GM21717 (cell line): ENCODE data around the gene SPRY2.

Experiments
- ATAC-seq: cut with Tn5 transposase; IDR thresholded peaks from one replicate; pipeline ENCODE4 v1.9.1; 2021; ENCODE audit warnings: mild to moderate bottlenecking, moderate library complexity; ENCODE audit not compliant: unreplicated experiment

Gene SPRY2

GRCh38 chr13:80314711-80315653 is 25.9 kb downstream of the SPRY2 start:
- ATAC-seq, result no peak

DNA sequence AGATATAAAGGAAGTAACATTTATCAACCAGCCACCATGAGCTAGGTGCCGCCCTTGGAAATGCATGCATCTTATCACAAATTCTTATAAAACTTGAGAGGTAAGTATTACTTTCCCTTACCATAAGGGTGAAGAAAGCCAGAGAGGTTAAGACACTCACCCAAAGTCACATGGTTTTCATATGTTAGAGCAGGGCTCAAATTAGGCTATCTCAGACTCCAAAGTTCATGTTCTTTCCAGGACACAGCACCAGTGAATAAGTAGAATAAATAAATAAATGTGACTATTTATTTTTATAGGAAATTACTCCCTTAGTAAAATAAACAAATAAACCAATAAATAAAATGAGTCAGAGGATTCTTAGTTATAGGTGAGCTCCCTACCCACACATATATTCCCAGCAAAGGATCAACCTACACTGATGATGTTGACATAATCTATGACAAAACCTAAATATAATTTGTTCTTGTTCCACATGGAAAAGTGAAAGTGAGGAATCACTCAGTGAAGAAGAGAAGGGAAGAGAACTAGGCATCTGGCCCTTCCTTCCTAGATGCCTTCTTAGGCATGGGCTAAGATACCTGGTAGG is 27.2 kb downstream of the SPRY2 start:
- no peak for ATAC-seq

GRCh38 chr13:80312967-80313366 is 28.0 kb downstream of the SPRY2 start:
- ATAC-seq, result no peak

DNA sequence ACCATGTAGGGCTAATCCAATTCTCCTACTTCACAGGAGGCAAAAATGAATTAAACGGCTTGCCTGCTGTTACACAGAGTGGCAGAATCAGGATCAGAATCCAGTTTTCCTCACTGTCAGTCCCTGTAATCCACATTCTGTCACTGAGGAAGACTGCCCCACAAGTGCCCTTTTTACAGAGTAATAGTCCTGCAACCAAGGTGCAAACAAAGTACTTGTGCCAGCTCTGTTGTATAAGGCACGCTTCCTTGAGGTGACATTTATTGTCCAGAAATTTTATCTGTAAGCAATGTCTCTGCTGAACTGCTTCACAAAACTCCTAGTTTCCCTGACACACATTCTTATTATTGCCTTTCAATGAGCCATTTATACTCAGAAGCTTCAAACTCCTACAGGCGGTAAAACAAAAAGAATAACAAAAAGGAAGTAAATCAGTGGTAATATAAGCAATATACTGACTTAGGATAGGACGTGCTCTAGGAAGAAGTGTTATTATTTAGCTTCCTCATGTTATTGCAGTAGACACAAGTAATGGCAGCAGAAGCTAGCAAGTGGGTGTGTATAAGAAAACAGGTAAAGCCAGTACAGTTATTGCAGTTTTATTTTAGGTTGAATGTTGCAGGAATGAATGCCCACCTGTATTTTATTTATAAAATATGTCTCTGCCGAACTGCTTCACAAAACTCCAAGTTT is 28.8 kb downstream of the SPRY2 start:
- no peak for ATAC-seq

- no peak for ATAC-seq
Observed at GRCh38 chr13:80309926-80310325, 31.0 kb downstream of the SPRY2 start.

- no peak for ATAC-seq
Observed at GRCh38 chr13:80307401-80307987, 33.4 kb downstream of the SPRY2 start.

DNA sequence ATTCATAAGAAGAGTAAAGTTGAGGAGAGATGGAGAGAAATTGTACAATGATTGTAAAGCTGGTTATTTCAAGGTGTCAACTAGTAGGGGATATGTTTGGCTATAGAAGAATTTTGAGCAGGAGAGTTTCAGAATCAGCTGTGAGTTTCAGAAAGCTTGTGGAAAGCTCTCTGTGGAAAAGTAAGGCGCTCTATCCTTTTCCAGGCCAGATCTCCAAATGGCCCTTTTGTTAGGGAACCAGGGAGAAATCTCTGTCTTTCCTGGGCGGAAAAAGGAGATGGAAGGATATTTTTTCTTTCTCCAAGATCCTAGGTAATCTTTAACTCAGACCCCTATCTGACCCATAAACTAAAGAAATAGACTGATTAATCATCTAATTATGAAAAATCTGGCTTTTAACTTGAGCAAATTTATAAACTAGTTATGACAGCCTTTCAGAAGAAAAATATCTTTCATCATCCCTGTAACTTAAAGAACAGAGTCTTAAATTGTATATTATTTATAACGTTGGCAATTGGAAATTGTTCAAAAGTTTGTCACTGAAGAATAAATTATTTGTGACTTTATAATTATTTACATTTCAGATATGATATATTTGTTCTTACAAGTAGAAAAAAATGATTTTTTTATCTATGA is 34.5 kb downstream of the SPRY2 start:
- no peak for ATAC-seq

GRCh38 chr13:80305737-80306136 is 35.2 kb downstream of the SPRY2 start:
- no peak for ATAC-seq

GRCh38 chr13:80303225-80303811 is 37.6 kb downstream of the SPRY2 start:
- no peak for ATAC-seq

DNA sequence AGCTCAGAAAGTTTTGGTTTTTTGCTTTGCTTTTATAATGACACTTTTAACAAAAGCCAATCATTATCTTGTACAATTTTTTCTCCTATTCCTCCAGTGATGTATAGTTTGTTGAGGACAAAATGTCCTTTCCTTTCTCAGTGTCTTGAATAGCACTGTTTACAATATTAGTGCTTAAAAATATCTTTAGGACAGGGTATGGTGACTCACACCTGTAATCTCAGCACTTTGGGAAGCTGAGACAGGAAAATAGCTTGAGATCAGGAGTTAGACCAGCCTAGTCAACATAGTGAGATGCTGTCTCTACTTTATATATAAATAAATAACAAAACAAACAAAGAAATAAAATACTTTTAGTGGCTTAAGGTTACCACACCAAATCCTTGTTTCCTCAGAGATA is 41.9 kb downstream of the SPRY2 start:
- no peak for ATAC-seq

- ATAC-seq, result no peak
Observed at GRCh38 chr13:80297503-80297902, 43.4 kb downstream of the SPRY2 start.

DNA sequence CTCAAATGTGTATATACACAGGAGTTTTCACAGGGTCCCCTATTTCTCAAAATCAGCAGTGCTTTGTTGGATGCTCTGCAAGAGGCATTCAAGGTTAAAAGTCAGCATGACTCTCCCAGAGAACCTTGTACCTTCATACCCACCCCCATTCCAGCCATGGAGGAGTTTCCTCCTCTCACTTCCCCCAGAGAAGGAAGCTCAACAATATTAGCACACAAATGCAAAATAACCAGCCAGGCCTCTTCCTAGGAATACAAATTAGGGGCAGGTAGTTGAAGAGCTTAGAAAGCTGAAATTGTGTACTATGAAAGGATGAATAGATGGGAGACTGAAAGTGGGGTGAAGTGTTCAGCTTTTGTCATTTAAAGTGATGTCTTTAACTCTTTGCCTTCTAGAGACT is 43.8 kb downstream of the SPRY2 start:
- ATAC-seq, result no peak

DNA sequence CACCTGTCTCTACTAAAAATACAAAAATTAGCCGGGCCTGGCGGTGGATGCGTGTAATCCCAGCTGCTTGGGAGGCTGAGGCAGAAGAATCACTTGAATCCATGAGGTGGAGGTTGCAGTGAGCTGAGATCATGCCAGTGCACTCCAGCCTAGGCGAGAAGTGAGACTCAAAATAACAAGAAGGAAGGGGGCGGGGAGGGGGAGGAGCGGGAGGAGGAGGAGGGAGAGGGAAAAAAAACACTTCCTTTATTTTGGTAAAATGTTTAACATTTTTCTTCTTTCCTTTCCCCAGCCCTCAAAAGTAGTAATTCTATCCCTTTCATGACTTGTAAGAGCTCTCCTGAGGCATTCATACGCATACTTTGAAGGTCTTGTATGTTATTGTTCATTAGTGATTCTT is 44.3 kb downstream of the SPRY2 start:
- no peak for ATAC-seq

GRCh38 chr13:80290591-80290990 is 50.3 kb downstream of the SPRY2 start:
- no peak for ATAC-seq
